Brain microvascular endothelial cell (primary cell): ENCODE results near the gene PRKCB.

ENCODE experiments used
- DNase-seq: peaks from one replicate; pipeline ENCODE4 v3.0.0-alpha.2; 2020
- H3K27ac ChIP-seq: fragments of 250-450 bp; sonication (Bioruptor Pico); 2 replicates; pipeline ENCODE4 v1.5.1; 2020; ENCODE audit warnings: mild to moderate bottlenecking, moderate library complexity
- H3K27me3 ChIP-seq: fragments of 250-450 bp; sonication (Bioruptor Pico); replicated peaks from 2 replicates; pipeline ENCODE4 v1.5.1; 2020; ENCODE audit warnings: mild to moderate bottlenecking
- H3K36me3 ChIP-seq: fragments of 250-450 bp; sonication (Bioruptor Pico); replicated peaks from 2 replicates; pipeline ENCODE4 v1.5.1; 2020; ENCODE audit warnings: mild to moderate bottlenecking
- H3K4me3 ChIP-seq: 2 replicates; pipeline ENCODE4 v1.5.1; 2011; ENCODE audit warnings: low read depth, mild to moderate bottlenecking, control low read depth, low read length, moderate library complexity
- CTCF ChIP-seq: IDR thresholded peaks from 2 replicates; pipeline ENCODE4 v1.5.1; 2011; ENCODE audit warnings: low read depth, mild to moderate bottlenecking, moderate library complexity, low read length, control low read depth, inconsistent platforms; ENCODE audit errors: missing control alignments
- in situ Hi-C: cut with HindIII; loops from 2 replicates; pipeline ENCODE4 v1.10.0; 2017; ENCODE audit warnings: low sequenced_read_pairs, low pct_ligation_motif_present

Gene PRKCB

GRCh38 chr16:23967775-23968174 lies 132.0 kb downstream of the PRKCB start:
- H3K36me3 ChIP-seq: no peaks in the 10 kb centered on the region
- H3K4me3 ChIP-seq: no peak overlapping the region
- in situ Hi-C loops: no loop called here
- no peak overlapping the region for H3K27ac ChIP-seq
- DNase-seq: no peak
- TF ChIP-seq CTCF: no peak
- no peaks in the 10 kb centered on the region for H3K27me3 ChIP-seq

- H3K27me3 ChIP-seq: no peaks in the 10 kb centered on the region
- in situ Hi-C loops: no loop called here
- no peak overlapping the region for H3K4me3 ChIP-seq
- no peak overlapping the region for H3K27ac ChIP-seq
- H3K36me3 ChIP-seq: no peaks in the 10 kb centered on the region
- no peak for TF ChIP-seq CTCF
- no peak for DNase-seq
Measured at GRCh38 chr16:23968176-23968575, 132.4 kb downstream of the PRKCB start.

- no peak overlapping the region for H3K27ac ChIP-seq
- no peak for TF ChIP-seq CTCF
- no peaks in the 10 kb centered on the region for H3K36me3 ChIP-seq
- no peak for DNase-seq
- no peaks in the 10 kb centered on the region for H3K27me3 ChIP-seq
- in situ Hi-C loops: no loop called here
- H3K4me3 ChIP-seq: no peak overlapping the region
Measured at GRCh38 chr16:23969468-23970297, 133.9 kb downstream of the PRKCB start.

GRCh38 chr16:23974223-23974622 lies 138.4 kb downstream of the PRKCB start:
- TF ChIP-seq CTCF: no peak
- Histone ChIP-seq H3K4me3 (no peak overlapping the region), H3K27ac (no peak overlapping the region), H3K36me3 (no peaks in the 10 kb centered on the region), H3K27me3 (no peaks in the 10 kb centered on the region)
- DNase-seq: no peak
- in situ Hi-C loops: no loop called here

- DNase-seq: no peak
- H3K27ac ChIP-seq: no peak overlapping the region
Measured at GRCh38 chr16:23975293-23975692, 139.5 kb downstream of the PRKCB start.

More at GRCh38 chr16:23975293-23975692, 139.5 kb downstream of the PRKCB start:
- in situ Hi-C loops: no loop called here
- H3K4me3 ChIP-seq: no peak overlapping the region
- H3K36me3 ChIP-seq: no peaks in the 10 kb centered on the region
- no peaks in the 10 kb centered on the region for H3K27me3 ChIP-seq
- no peak for TF ChIP-seq CTCF
